ENCODE measurements around the gene MEPE. TPM values are rescaled to one million over a fixed set of nuclear protein-coding genes. Genes with fewer than 3 reads are reported as not detected.
A peak's percentile ranks its signal among the peaks of the same experiment; 100 is the strongest.

Gene MEPE
- total RNA-seq, 2 experiments from 2014 or later = not detected

- intact Hi-C loops (cut with micrococcal nuclease; ENCODE audit: unreplicated experiment) = no loop called here
- Histone ChIP-seq H3K9me2 (ENCODE audit: insufficient read depth, low read length) (no peaks in the 10 kb centered on the region), H3K27ac (ENCODE audit: low read depth, low read length, poor library complexity, severe bottlenecking) (no peak overlapping the region), H4K20me1 (ENCODE audit: insufficient read depth, low read length) (no peaks in the 10 kb centered on the region), H3K4me2 (ENCODE audit: low read length) (peak overlapping the region; percentile 31; the same call in 1 of the 2 replicates), H3K36me3 (ENCODE audit: insufficient read depth, low read length) (no peaks in the 10 kb centered on the region), H3K9me3 (ENCODE audit: low read length) (no peaks in the 10 kb centered on the region), H3K4me1 (ENCODE audit: insufficient read depth, low read length, poor library complexity, severe bottlenecking) (no peaks in the 10 kb centered on the region), H3K79me2 (ENCODE audit: insufficient read depth, low read depth, low read length) (no peaks in the 10 kb centered on the region), H3K4me3 (ENCODE audit: low read depth, low read length, poor library complexity, severe bottlenecking) (no peak overlapping the region), H2AFZ (ENCODE audit: low read length) (peak overlapping the region; percentile 21; the same call in 1 of the 2 replicates)
- ChIA-PET CTCF (ENCODE audit: unreplicated experiment) (interaction anchor here (1.1 kb wide), 1 partner anchor 667 kb away, joined by 4 read pairs; no protein-coding TSS in a partner anchor), POLR2A (interaction anchor here (0.6 to 1.1 kb wide), 3 partner anchors 12 to 1421 kb away, joined by 3 read pairs; no protein-coding TSS in a partner anchor)
- BruUV-seq (replicated peaks) = no TSS peak
- TF ChIP-seq CTCF (conservative IDR thresholded peaks at IDR 0.05; ENCODE audit: low read length) (peak; percentile 78), EZH2phosphoT487 (IDR thresholded peaks at IDR 0.05; ENCODE audit: borderline replicate concordance, low read depth, low read length) (no peak)
- DNase-seq (ENCODE audit: low spot score) = peak; percentile 46
These were observed 16.0 kb downstream of the MEPE start for GRCh38 chr4:87848622-87849351.

- ChIA-PET POLR2A (interaction anchor here (0.5 to 1.1 kb wide), 5 partner anchors 11 to 1420 kb away, joined by 3 read pairs; no protein-coding TSS in a partner anchor), CTCF (ENCODE audit: unreplicated experiment) (interaction anchor here (1.1 kb wide), 1 partner anchor 666 kb away, joined by 4 read pairs; no protein-coding TSS in a partner anchor)
- no peak for DNase-seq (ENCODE audit: low spot score)
- Histone ChIP-seq H4K20me1 (ENCODE audit: insufficient read depth, low read length) (no peaks in the 10 kb centered on the region), H3K9me3 (ENCODE audit: low read length) (no peaks in the 10 kb centered on the region), H3K27ac (ENCODE audit: low read depth, low read length, poor library complexity, severe bottlenecking) (no peak overlapping the region), H3K4me2 (ENCODE audit: low read length) (no peak overlapping the region), H3K4me1 (ENCODE audit: insufficient read depth, low read length, poor library complexity, severe bottlenecking) (no peaks in the 10 kb centered on the region), H3K4me3 (ENCODE audit: low read depth, low read length, poor library complexity, severe bottlenecking) (no peak overlapping the region), H2AFZ (ENCODE audit: low read length) (peak overlapping the region; percentile 36; the same call in 1 of the 2 replicates), H3K9me2 (ENCODE audit: insufficient read depth, low read length) (no peaks in the 10 kb centered on the region), H3K36me3 (ENCODE audit: insufficient read depth, low read length) (no peaks in the 10 kb centered on the region), H3K79me2 (ENCODE audit: insufficient read depth, low read depth, low read length) (no peaks in the 10 kb centered on the region)
- TF ChIP-seq EZH2phosphoT487 (IDR thresholded peaks at IDR 0.05; ENCODE audit: borderline replicate concordance, low read depth, low read length) = no peak
- TF ChIP-seq CTCF (conservative IDR thresholded peaks at IDR 0.05; ENCODE audit: low read length) = no peak
- BruUV-seq (replicated peaks) = no TSS peak
- intact Hi-C loops (cut with micrococcal nuclease; ENCODE audit: unreplicated experiment) = loop anchor here (5.0 kb wide), 3 partner anchors 172 to 673 kb away; partner anchors contain the start of gene PYURF
These were observed 16.8 kb downstream of the MEPE start for GRCh38 chr4:87849612-87850011.

- no peaks in the 10 kb centered on the region for H3K36me3 ChIP-seq (ENCODE audit: insufficient read depth, low read length)
- TF ChIP-seq EZH2phosphoT487 (IDR thresholded peaks at IDR 0.05; ENCODE audit: borderline replicate concordance, low read depth, low read length) (no peak), CTCF (conservative IDR thresholded peaks at IDR 0.05; ENCODE audit: low read length) (no peak)
- H3K9me2 ChIP-seq (ENCODE audit: insufficient read depth, low read length) = no peaks in the 10 kb centered on the region
- H3K4me1 ChIP-seq (ENCODE audit: insufficient read depth, low read length, poor library complexity, severe bottlenecking) = no peaks in the 10 kb centered on the region
- H3K79me2 ChIP-seq (ENCODE audit: insufficient read depth, low read depth, low read length) = no peaks in the 10 kb centered on the region
- no peaks in the 10 kb centered on the region for H3K9me3 ChIP-seq (ENCODE audit: low read length)
- no peak overlapping the region for H2AFZ ChIP-seq (ENCODE audit: low read length)
- no TSS peak for BruUV-seq (replicated peaks)
- no peaks in the 10 kb centered on the region for H4K20me1 ChIP-seq (ENCODE audit: insufficient read depth, low read length)
- no peak overlapping the region for H3K4me3 ChIP-seq (ENCODE audit: low read depth, low read length, poor library complexity, severe bottlenecking)
- ChIA-PET POLR2A (interaction anchor here (1.2 kb wide), 1 partner anchor 125 kb away, joined by 4 read pairs; no protein-coding TSS in a partner anchor), CTCF (ENCODE audit: unreplicated experiment) (no interaction called here)
- H3K27ac ChIP-seq (ENCODE audit: low read depth, low read length, poor library complexity, severe bottlenecking) = no peak overlapping the region
- intact Hi-C loops (cut with micrococcal nuclease; ENCODE audit: unreplicated experiment) = loop anchor here (5.0 kb wide), 3 partner anchors 174 to 671 kb away; partner anchors contain the start of gene PYURF
- DNase-seq (ENCODE audit: low spot score) = no peak
- no peak overlapping the region for H3K4me2 ChIP-seq (ENCODE audit: low read length)
These were observed 18.6 kb downstream of the MEPE start for GRCh38 chr4:87851332-87851731.
